ENCODE data around the gene PURA.

DNA sequence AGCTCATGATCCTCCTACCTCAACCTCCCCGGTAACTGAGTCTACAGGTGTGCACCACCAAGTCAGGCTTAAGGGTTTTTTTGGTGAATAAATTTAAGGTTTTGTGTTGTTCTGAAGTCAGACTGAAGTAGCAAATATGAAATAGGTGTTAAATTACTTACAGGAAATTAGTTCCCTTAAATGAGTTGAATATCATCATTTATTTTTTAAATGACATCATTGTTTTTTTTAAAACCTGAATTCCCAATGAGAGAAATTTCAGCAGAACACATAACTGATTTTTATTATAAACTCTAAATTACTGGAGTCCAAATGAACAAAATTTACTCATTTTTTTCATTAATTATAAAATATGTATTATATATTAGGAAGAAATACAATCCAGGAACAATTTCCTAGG, 37.8 kb upstream of the PURA start:
- TF ChIP-seq GATA3 (IDR thresholded peaks at IDR 0.05; ENCODE audit: low read depth, low read length) (no peak), GATA2 (IDR thresholded peaks at IDR 0.05; ENCODE audit: low read depth, low read length) (no peak)

Measured in SH-SY5Y (cell line).